Measurements from ENCODE around the gene MTFMT. TPM values are rescaled to one million over a fixed set of nuclear protein-coding genes. Genes with fewer than 3 reads are reported as not detected.

The MTFMT gene
- total and polyA plus RNA-seq, 2 of the 13 experiments (the other 11 are each of a cell fraction or from before 2014, with no cell fraction given): 9.9 to 23.2 TPM

- TF ChIP-seq GZF1 (CRISPR knock-in tag; IDR thresholded peaks at IDR 0.05) (no peak), ZNF768 (CRISPR knock-in tag; IDR thresholded peaks at IDR 0.05) (peak; percentile 94), HCFC1 (IDR thresholded peaks at IDR 0.05; ENCODE audit: low read depth, low read length) (no peak), ZNF234 (CRISPR knock-in tag; conservative IDR thresholded peaks at IDR 0.05) (no peak), RXRA (CRISPR knock-in tag; IDR thresholded peaks at IDR 0.05) (peak; percentile 38; the same call in 1 of the 2 replicates), GLI4 (CRISPR knock-in tag; IDR thresholded peaks at IDR 0.05; ENCODE audit: borderline replicate concordance) (no peak), ZNF343 (CRISPR knock-in tag; IDR thresholded peaks at IDR 0.05) (no peak), ATF7 (IDR thresholded peaks at IDR 0.05) (no peak), ATF7 (CRISPR knock-in tag; IDR thresholded peaks at IDR 0.05) (0 out of 2 replicates have a peak, but pooled peaks have one; percentile 14), IKZF5 (CRISPR knock-in tag; IDR thresholded peaks at IDR 0.05) (no peak), MEF2D (CRISPR knock-in tag; IDR thresholded peaks at IDR 0.05) (no peak)
- TF ChIP-seq, protein P1, sequence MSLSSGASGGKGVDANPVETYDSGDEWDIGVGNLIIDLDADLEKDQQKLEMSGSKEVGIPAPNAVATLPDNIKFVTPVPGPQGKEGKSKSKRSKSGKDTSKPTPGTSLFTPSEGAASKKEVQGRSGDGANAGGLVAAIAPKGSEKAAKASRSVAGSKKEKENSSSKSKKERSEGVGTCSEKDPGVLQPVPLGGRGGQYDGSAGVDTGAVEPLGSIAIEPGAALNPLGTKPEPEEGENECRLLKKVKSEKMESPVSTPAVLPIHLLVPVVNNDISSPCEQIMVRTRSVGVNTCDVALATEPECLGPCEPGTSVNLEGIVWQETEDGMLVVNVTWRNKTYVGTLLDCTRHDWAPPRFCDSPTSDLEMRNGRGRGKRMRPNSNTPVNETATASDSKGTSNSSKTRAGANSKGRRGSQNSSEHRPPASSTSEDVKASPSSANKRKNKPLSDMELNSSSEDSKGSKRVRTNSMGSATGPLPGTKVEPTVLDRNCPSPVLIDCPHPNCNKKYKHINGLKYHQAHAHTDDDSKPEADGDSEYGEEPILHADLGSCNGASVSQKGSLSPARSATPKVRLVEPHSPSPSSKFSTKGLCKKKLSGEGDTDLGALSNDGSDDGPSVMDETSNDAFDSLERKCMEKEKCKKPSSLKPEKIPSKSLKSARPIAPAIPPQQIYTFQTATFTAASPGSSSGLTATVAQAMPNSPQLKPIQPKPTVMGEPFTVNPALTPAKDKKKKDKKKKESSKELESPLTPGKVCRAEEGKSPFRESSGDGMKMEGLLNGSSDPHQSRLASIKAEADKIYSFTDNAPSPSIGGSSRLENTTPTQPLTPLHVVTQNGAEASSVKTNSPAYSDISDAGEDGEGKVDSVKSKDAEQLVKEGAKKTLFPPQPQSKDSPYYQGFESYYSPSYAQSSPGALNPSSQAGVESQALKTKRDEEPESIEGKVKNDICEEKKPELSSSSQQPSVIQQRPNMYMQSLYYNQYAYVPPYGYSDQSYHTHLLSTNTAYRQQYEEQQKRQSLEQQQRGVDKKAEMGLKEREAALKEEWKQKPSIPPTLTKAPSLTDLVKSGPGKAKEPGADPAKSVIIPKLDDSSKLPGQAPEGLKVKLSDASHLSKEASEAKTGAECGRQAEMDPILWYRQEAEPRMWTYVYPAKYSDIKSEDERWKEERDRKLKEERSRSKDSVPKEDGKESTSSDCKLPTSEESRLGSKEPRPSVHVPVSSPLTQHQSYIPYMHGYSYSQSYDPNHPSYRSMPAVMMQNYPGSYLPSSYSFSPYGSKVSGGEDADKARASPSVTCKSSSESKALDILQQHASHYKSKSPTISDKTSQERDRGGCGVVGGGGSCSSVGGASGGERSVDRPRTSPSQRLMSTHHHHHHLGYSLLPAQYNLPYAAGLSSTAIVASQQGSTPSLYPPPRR (CRISPR knock-in tag; IDR thresholded peaks at IDR 0.05; ENCODE audit: borderline replicate concordance): peak; percentile 36; the same call in 1 of the 2 replicates
- TF ChIP-seq, protein P2, sequence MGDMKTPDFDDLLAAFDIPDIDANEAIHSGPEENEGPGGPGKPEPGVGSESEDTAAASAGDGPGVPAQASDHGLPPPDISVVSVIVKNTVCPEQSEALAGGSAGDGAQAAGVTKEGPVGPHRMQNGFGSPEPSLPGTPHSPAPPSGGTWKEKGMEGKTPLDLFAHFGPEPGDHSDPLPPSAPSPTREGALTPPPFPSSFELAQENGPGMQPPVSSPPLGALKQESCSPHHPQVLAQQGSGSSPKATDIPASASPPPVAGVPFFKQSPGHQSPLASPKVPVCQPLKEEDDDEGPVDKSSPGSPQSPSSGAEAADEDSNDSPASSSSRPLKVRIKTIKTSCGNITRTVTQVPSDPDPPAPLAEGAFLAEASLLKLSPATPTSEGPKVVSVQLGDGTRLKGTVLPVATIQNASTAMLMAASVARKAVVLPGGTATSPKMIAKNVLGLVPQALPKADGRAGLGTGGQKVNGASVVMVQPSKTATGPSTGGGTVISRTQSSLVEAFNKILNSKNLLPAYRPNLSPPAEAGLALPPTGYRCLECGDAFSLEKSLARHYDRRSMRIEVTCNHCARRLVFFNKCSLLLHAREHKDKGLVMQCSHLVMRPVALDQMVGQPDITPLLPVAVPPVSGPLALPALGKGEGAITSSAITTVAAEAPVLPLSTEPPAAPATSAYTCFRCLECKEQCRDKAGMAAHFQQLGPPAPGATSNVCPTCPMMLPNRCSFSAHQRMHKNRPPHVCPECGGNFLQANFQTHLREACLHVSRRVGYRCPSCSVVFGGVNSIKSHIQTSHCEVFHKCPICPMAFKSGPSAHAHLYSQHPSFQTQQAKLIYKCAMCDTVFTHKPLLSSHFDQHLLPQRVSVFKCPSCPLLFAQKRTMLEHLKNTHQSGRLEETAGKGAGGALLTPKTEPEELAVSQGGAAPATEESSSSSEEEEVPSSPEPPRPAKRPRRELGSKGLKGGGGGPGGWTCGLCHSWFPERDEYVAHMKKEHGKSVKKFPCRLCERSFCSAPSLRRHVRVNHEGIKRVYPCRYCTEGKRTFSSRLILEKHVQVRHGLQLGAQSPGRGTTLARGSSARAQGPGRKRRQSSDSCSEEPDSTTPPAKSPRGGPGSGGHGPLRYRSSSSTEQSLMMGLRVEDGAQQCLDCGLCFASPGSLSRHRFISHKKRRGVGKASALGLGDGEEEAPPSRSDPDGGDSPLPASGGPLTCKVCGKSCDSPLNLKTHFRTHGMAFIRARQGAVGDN (CRISPR knock-in tag; IDR thresholded peaks at IDR 0.05): peak; percentile 61
Measured at GRCh38 chr15:65058394-65059368, 29.2 kb upstream of the MTFMT start (continued).
